ENCODE results near the gene LINGO3.

Gene LINGO3

GRCh38 chr19:2333027-2333806 lies 25.3 kb upstream of the LINGO3 start:
- Histone ChIP-seq H3K27me3 (ENCODE audit: insufficient read depth, low read length) (no peaks in the 10 kb centered on the region), H3K4me3 (ENCODE audit: low read depth, low read length) (no peak overlapping the region), H2AFZ (ENCODE audit: low read length, unreplicated experiment) (no peak overlapping the region), H3K36me3 (ENCODE audit: insufficient read depth, low read length) (no peaks in the 10 kb centered on the region), H3K27ac (ENCODE audit: low read depth, low read length) (no peak overlapping the region), H3K4me1 (ENCODE audit: control insufficient read depth, insufficient read depth, low read length, unreplicated experiment) (peaks cover 6% of the 10 kb centered on the region), H3K79me2 (ENCODE audit: control insufficient read depth, insufficient read depth, low read length, unreplicated experiment) (peaks cover 39% of the 10 kb centered on the region)

- no peak overlapping the region for H3K27ac ChIP-seq (ENCODE audit: low read depth, low read length)
- H3K79me2 ChIP-seq (ENCODE audit: control insufficient read depth, insufficient read depth, low read length, unreplicated experiment), result peaks cover 40% of the 10 kb centered on the region
- peaks cover 6% of the 10 kb centered on the region for H3K4me1 ChIP-seq (ENCODE audit: control insufficient read depth, insufficient read depth, low read length, unreplicated experiment)
- H3K4me3 ChIP-seq (ENCODE audit: low read depth, low read length), result no peak overlapping the region
- no peak overlapping the region for H2AFZ ChIP-seq (ENCODE audit: low read length, unreplicated experiment)
- H3K27me3 ChIP-seq (ENCODE audit: insufficient read depth, low read length), result no peaks in the 10 kb centered on the region
- no peaks in the 10 kb centered on the region for H3K36me3 ChIP-seq (ENCODE audit: insufficient read depth, low read length)
Observed at GRCh38 chr19:2332341-2333026, 24.5 kb upstream of the LINGO3 start.

DNA sequence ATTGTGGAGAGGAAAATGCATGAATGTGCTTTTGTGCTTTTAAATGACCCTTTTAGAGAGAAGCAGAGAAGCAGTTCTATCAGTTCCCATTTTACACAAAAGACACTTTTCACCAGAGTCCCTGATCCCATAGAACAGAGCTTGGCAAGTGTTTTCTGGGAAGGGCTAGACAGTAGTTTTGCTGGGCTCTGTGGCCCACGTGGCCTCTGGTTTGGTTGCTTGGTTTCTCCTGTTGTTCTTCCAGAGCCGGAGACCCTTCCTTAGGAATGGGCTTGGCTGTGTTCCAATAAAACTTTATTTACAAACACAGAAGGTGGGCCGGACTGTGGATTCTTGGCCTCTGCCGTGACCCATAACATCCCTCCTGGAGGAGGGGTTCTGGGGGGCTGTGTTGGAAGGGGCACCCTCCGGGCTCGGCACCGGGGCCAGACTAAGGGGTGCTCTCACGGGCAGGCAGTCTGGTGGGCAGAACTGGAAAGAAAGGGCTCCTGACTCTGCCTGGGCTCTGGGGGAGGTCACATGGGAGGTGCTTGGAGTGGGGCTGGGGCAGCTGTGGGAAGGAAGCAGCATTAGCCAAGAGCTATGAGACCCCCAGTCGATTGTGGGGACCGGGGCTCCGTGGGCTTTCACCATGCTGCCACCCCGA lies 23.8 kb upstream of the LINGO3 start:
- no peaks in the 10 kb centered on the region for H3K36me3 ChIP-seq (ENCODE audit: insufficient read depth, low read length)
- no peak overlapping the region for H3K4me3 ChIP-seq (ENCODE audit: low read depth, low read length)
- peaks cover 48% of the 10 kb centered on the region for H3K79me2 ChIP-seq (ENCODE audit: control insufficient read depth, insufficient read depth, low read length, unreplicated experiment)
- H2AFZ ChIP-seq (ENCODE audit: low read length, unreplicated experiment), result no peak overlapping the region
- H3K27ac ChIP-seq (ENCODE audit: low read depth, low read length), result no peak overlapping the region
- peaks cover 8% of the 10 kb centered on the region for H3K4me1 ChIP-seq (ENCODE audit: control insufficient read depth, insufficient read depth, low read length, unreplicated experiment)
- no peaks in the 10 kb centered on the region for H3K27me3 ChIP-seq (ENCODE audit: insufficient read depth, low read length)

- Histone ChIP-seq H3K4me1 (ENCODE audit: control insufficient read depth, insufficient read depth, low read length, unreplicated experiment) (peaks cover 10% of the 10 kb centered on the region), H3K4me3 (ENCODE audit: low read depth, low read length) (no peak overlapping the region), H3K79me2 (ENCODE audit: control insufficient read depth, insufficient read depth, low read length, unreplicated experiment) (peaks cover 46% of the 10 kb centered on the region), H3K36me3 (ENCODE audit: insufficient read depth, low read length) (no peaks in the 10 kb centered on the region), H2AFZ (ENCODE audit: low read length, unreplicated experiment) (no peak overlapping the region), H3K27ac (ENCODE audit: low read depth, low read length) (no peak overlapping the region), H3K27me3 (ENCODE audit: insufficient read depth, low read length) (no peaks in the 10 kb centered on the region)
Observed at GRCh38 chr19:2330632-2331284, 22.8 kb upstream of the LINGO3 start.

- H3K4me3 ChIP-seq (ENCODE audit: low read depth, low read length), result no peak overlapping the region
- H3K27ac ChIP-seq (ENCODE audit: low read depth, low read length), result no peak overlapping the region
- H3K27me3 ChIP-seq (ENCODE audit: insufficient read depth, low read length), result no peaks in the 10 kb centered on the region
- no peaks in the 10 kb centered on the region for H3K36me3 ChIP-seq (ENCODE audit: insufficient read depth, low read length)
- H2AFZ ChIP-seq (ENCODE audit: low read length, unreplicated experiment), result no peak overlapping the region
- H3K79me2 ChIP-seq (ENCODE audit: control insufficient read depth, insufficient read depth, low read length, unreplicated experiment), result peaks cover 43% of the 10 kb centered on the region
- H3K4me1 ChIP-seq (ENCODE audit: control insufficient read depth, insufficient read depth, low read length, unreplicated experiment), result peaks cover 10% of the 10 kb centered on the region
Observed at GRCh38 chr19:2330255-2330631, 22.3 kb upstream of the LINGO3 start.

GRCh38 chr19:2329501-2329916 lies 21.6 kb upstream of the LINGO3 start:
- no peak overlapping the region for H2AFZ ChIP-seq (ENCODE audit: low read length, unreplicated experiment)
- H3K79me2 ChIP-seq (ENCODE audit: control insufficient read depth, insufficient read depth, low read length, unreplicated experiment), result peaks cover 43% of the 10 kb centered on the region
- peak overlapping the region; percentile 99 for H3K4me3 ChIP-seq (ENCODE audit: low read depth, low read length)
- H3K27me3 ChIP-seq (ENCODE audit: insufficient read depth, low read length), result no peaks in the 10 kb centered on the region
- H3K4me1 ChIP-seq (ENCODE audit: control insufficient read depth, insufficient read depth, low read length, unreplicated experiment), result peaks cover 10% of the 10 kb centered on the region
- no peak overlapping the region for H3K27ac ChIP-seq (ENCODE audit: low read depth, low read length)
- H3K36me3 ChIP-seq (ENCODE audit: insufficient read depth, low read length), result no peaks in the 10 kb centered on the region

DNA sequence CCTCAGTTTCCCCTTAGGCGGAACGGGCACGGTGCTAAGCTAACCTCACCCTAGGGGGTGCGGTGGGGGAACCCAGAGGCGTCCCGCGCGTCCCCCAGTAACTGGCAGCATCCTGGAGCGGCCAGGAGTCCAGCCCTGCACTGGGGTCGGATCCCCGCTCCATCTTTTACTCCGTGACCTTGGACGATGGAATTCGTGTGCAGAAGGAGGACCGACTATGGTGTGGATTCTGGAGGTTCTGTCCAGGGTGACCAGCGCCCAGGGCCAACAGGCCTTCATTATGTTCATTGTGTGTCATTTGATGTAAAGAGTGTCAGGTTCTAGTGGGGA lies 21.2 kb upstream of the LINGO3 start:
- Histone ChIP-seq H3K27ac (ENCODE audit: low read depth, low read length) (0 out of 2 replicates have a peak overlapping the region, but pooled peaks have one; percentile 67), H3K36me3 (ENCODE audit: insufficient read depth, low read length) (no peaks in the 10 kb centered on the region), H3K4me3 (ENCODE audit: low read depth, low read length) (peak overlapping the region; percentile 99), H3K27me3 (ENCODE audit: insufficient read depth, low read length) (no peaks in the 10 kb centered on the region), H3K4me1 (ENCODE audit: control insufficient read depth, insufficient read depth, low read length, unreplicated experiment) (peaks cover 10% of the 10 kb centered on the region), H2AFZ (ENCODE audit: low read length, unreplicated experiment) (no peak overlapping the region), H3K79me2 (ENCODE audit: control insufficient read depth, insufficient read depth, low read length, unreplicated experiment) (peaks cover 43% of the 10 kb centered on the region)

DNA sequence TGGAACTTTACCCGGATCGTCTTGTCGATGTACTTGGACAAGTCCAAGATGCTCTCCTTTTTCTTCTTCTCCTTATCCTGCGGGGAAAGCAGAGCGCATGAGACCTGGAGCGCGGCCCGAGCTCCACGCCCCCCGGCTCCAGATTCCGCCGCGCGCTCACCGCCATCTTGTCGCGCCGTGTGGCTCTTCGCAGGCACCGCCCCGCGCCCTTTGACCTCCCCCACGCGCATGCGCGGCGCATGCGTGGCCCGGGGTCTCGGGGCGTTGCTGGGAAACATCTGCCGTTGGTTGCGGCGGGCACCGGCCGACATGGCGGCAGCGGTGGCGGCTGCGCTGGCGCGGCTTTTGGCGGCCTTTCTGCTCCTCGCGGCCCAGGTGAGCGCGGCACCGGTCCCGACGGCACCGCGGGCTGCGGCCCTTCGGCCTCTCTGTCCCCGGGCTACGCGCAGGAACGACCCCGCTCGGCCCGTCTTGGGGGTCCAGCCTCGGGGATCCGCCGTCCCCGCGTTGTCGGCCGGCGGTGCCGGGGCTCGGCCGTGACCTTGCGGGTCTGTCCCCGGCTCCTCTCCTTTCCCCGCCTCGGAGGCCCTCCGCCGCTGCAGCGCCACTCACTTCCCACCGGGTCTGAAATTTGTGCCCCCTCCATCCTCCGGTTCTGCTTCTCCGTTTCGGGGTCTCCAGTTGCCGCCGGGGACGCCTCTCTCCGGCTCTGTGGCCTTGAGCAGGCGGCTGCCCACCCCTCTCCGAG lies 20.6 kb upstream of the LINGO3 start, which contains the start of the genes LSM7 and SPPL2B:
Gene LSM7 (minus strand): TSS at position 186 of the 748 bp plus-strand sequence. CDS start 20 bp downstream, at position 166.
Gene SPPL2B (plus strand): TSS at position 284 of the 748 bp plus-strand sequence. CDS start 26 bp downstream, at position 310.
- H3K36me3 ChIP-seq (ENCODE audit: insufficient read depth, low read length), result no peaks in the 10 kb centered on the region
- peaks cover 43% of the 10 kb centered on the region for H3K79me2 ChIP-seq (ENCODE audit: control insufficient read depth, insufficient read depth, low read length, unreplicated experiment)
- H3K4me3 ChIP-seq (ENCODE audit: low read depth, low read length), result peak within 1 kb of the TSS; percentile 99
- no peaks in the 10 kb centered on the region for H3K27me3 ChIP-seq (ENCODE audit: insufficient read depth, low read length)
- H3K27ac ChIP-seq (ENCODE audit: low read depth, low read length), result peak within 1 kb of the TSS; percentile 67
- H2AFZ ChIP-seq (ENCODE audit: low read length, unreplicated experiment), result peak within 1 kb of the TSS; percentile 68
- peaks cover 10% of the 10 kb centered on the region for H3K4me1 ChIP-seq (ENCODE audit: control insufficient read depth, insufficient read depth, low read length, unreplicated experiment)

- Histone ChIP-seq H3K4me1 (ENCODE audit: control insufficient read depth, insufficient read depth, low read length, unreplicated experiment) (peaks cover 10% of the 10 kb centered on the region), H2AFZ (ENCODE audit: low read length, unreplicated experiment) (peak overlapping the region; percentile 68), H3K27ac (ENCODE audit: low read depth, low read length) (peak overlapping the region; percentile 67), H3K36me3 (ENCODE audit: insufficient read depth, low read length) (no peaks in the 10 kb centered on the region), H3K4me3 (ENCODE audit: low read depth, low read length) (peak overlapping the region; percentile 99), H3K27me3 (ENCODE audit: insufficient read depth, low read length) (no peaks in the 10 kb centered on the region), H3K79me2 (ENCODE audit: control insufficient read depth, insufficient read depth, low read length, unreplicated experiment) (peaks cover 43% of the 10 kb centered on the region)
Observed at GRCh38 chr19:2327773-2328400, 19.9 kb upstream of the LINGO3 start.
